ENCODE data around the gene PCSK2. TPM values are rescaled to one million over a fixed set of nuclear protein-coding genes. Genes with fewer than 3 reads are reported as not detected.

PCSK2 gene
- total RNA-seq, 4 donors from 2014 or later: 2.0 to 12.5 (median 7.2) TPM

DNA sequence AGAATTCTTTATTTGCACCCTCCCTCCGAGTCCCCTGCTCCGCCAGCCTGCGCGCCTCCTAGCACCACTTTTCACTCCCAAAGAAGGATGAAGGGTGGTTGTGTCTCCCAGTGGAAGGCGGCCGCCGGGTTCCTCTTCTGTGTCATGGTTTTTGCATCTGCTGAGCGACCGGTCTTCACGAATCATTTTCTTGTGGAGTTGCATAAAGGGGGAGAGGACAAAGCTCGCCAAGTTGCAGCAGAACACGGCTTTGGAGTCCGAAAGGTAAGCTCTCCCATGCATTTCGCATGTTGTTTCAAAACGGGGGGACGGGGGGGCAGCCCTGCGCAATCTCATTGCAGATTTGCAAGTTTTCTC lies 357 bp downstream of the PCSK2 start:
- H3K27ac ChIP-seq (replicated peaks in 1 of 4): no peak overlapping the region
- peaks cover 7 to 26% (median 16%) of the 10 kb centered on the region in 4 donors for H3K4me1 ChIP-seq
- H3K36me3 ChIP-seq: no peaks in the 10 kb centered on the region
- WGBS: 2% methylated on average over 17 of the region's 17 CpGs
- H3K4me3 ChIP-seq: peak overlapping the region; percentile 39 to 57 (median 42)
- no peak for TF ChIP-seq EP300 (IDR thresholded peaks at IDR 0.05)
- no peaks in the 10 kb centered on the region for H3K9me3 ChIP-seq
- peaks cover 0 to 75% (median 20%) of the 10 kb centered on the region in 4 donors for H3K27me3 ChIP-seq
- intact Hi-C loops (cut with DNase I): no loop called here
- DNase-seq (ENCODE audit: extremely low spot score): no peak

DNA sequence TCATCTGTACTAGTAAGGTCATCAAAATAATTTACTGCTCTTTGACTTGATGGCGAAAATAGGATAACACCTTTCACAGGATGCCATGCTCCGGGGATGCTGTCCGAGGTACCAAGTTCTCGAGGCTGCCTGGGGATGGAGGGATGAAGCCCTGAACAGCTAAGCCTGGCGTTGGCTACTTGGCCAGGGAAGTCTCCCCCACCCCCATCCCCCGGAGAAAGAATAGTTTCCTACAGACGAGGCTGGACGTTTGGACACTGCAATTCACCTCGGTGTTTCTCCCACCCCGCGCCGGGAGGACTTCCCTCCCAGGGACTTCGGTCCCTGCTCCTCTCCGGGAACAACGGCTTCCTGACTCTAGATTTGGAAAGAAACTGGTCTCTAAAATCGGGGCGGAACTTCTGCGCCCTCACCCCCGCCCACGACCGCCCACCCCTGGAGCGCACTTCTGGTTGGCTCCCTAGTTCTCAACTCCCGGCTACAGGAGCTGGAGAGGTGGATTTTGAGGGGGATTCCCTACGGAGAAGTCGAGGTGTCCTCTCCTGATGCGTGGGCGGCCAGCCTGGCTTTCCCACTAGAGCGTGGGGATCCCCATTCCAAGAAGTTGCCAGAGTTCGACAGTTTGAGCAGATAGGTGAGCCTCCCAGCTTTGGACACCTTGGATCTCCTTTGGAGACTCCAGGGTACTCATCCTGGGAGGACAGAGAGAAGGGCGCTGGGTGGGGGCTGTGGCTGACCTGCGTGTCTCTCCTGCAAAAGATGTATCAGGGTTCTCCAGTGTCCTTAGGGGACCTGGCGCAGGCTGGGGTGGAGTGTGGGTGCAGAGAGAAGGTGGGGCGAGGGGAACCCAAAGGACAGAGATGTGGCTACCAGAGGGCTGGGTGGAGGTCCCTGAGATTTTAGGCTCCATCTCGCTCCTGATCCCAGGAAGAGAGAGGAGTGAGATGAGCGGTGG lies 1.1 kb downstream of the PCSK2 start:
- Histone ChIP-seq H3K27ac (replicated peaks in 1 of 4) (peak overlapping the region in 1 of 4 donors; percentile 7), H3K27me3 (peaks cover 0 to 77% (median 20%) of the 10 kb centered on the region in 4 donors), H3K4me1 (peaks cover 7 to 26% (median 16%) of the 10 kb centered on the region in 4 donors), H3K4me3 (peak overlapping the region; percentile 39 to 57 (median 42)), H3K9me3 (no peaks in the 10 kb centered on the region), H3K36me3 (no peaks in the 10 kb centered on the region)
- intact Hi-C loops (cut with DNase I): no loop called here
- WGBS: 5% methylated on average over 32 of the region's 35 CpGs
- TF ChIP-seq, protein P1, sequence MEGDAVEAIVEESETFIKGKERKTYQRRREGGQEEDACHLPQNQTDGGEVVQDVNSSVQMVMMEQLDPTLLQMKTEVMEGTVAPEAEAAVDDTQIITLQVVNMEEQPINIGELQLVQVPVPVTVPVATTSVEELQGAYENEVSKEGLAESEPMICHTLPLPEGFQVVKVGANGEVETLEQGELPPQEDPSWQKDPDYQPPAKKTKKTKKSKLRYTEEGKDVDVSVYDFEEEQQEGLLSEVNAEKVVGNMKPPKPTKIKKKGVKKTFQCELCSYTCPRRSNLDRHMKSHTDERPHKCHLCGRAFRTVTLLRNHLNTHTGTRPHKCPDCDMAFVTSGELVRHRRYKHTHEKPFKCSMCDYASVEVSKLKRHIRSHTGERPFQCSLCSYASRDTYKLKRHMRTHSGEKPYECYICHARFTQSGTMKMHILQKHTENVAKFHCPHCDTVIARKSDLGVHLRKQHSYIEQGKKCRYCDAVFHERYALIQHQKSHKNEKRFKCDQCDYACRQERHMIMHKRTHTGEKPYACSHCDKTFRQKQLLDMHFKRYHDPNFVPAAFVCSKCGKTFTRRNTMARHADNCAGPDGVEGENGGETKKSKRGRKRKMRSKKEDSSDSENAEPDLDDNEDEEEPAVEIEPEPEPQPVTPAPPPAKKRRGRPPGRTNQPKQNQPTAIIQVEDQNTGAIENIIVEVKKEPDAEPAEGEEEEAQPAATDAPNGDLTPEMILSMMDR (IDR thresholded peaks at IDR 0.05): no peak
- TF ChIP-seq POLR2AphosphoS5 (IDR thresholded peaks at IDR 0.05) (no peak), EP300 (IDR thresholded peaks at IDR 0.05) (no peak), POLR2A (IDR thresholded peaks at IDR 0.05; ENCODE audit: low read depth) (no peak)
- DNase-seq (ENCODE audit: extremely low spot score): no peak

GRCh38 chr20:17228624-17229061 lies 1.8 kb downstream of the PCSK2 start:
- intact Hi-C loops (cut with DNase I): no loop called here
- Histone ChIP-seq H3K4me1 (peaks cover 7 to 26% (median 16%) of the 10 kb centered on the region in 4 donors), H3K27ac (replicated peaks in 1 of 4) (peak overlapping the region in 1 of 4 donors; percentile 7), H3K27me3 (peaks cover 0 to 71% (median 20%) of the 10 kb centered on the region in 4 donors), H3K4me3 (peak overlapping the region; percentile 39 to 57 (median 42)), H3K9me3 (no peaks in the 10 kb centered on the region), H3K36me3 (no peaks in the 10 kb centered on the region)
- DNase-seq (ENCODE audit: extremely low spot score): no peak
- WGBS: 1% methylated on average over 17 of the region's 25 CpGs
- no peak for TF ChIP-seq POLR2A (IDR thresholded peaks at IDR 0.05; ENCODE audit: low read depth)

DNA sequence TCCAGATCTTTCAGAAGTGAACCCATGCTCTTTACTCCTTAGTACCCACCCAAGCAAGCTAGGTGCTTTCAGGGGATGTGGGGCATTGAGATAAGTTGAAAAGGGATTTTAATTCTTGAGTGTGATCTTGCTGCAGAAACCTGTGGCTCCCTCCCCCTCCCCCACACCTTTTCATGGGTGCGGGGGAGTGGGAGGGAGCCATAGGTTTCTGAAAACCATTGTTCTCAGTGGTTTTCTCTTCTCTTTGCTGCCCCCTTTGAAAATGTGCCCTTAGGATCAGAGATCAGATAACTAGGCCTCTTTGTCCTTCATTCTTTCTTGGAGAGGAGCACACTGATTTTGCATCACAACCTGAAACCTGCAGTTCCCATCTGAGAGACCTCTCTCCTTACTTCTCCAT lies 2.4 kb downstream of the PCSK2 start:
- Histone ChIP-seq H3K36me3 (no peaks in the 10 kb centered on the region), H3K4me1 (peaks cover 7 to 26% (median 16%) of the 10 kb centered on the region in 4 donors), H3K4me3 (peak overlapping the region in 1 of 4 donors; percentile 42), H3K27ac (replicated peaks in 1 of 4) (no peak overlapping the region), H3K27me3 (peaks cover 0 to 65% (median 20%) of the 10 kb centered on the region in 4 donors), H3K9me3 (no peaks in the 10 kb centered on the region)
- 47% methylated on average over 1 of the region's 1 CpG for WGBS
- TF ChIP-seq POLR2AphosphoS5 (IDR thresholded peaks at IDR 0.05) (no peak), POLR2A (IDR thresholded peaks at IDR 0.05; ENCODE audit: low read depth) (no peak), EP300 (IDR thresholded peaks at IDR 0.05) (no peak)
- TF ChIP-seq, protein P1 (IDR thresholded peaks at IDR 0.05): no peak
- intact Hi-C loops (cut with DNase I): no loop called here
- DNase-seq (ENCODE audit: extremely low spot score): no peak

- Histone ChIP-seq H3K4me1 (no peaks in the 10 kb centered on the region), H3K9me3 (no peaks in the 10 kb centered on the region), H3K4me3 (no peak overlapping the region), H3K27me3 (peaks cover 0 to 22% (median under 1%) of the 10 kb centered on the region in 4 donors), H3K27ac (replicated peaks in 1 of 4) (no peak overlapping the region), H3K36me3 (no peaks in the 10 kb centered on the region)
- 65% methylated on average over 4 of the region's 4 CpGs for WGBS
- intact Hi-C loops (cut with DNase I): no loop called here
- TF ChIP-seq POLR2AphosphoS5 (IDR thresholded peaks at IDR 0.05) (no peak), EP300 (IDR thresholded peaks at IDR 0.05) (no peak)
- TF ChIP-seq, protein P1 (IDR thresholded peaks at IDR 0.05): no peak
- DNase-seq (ENCODE audit: extremely low spot score): no peak
Measured at GRCh38 chr20:17233626-17234025, 6.8 kb downstream of the PCSK2 start.

Data from esophagus muscularis mucosa (tissue), 4 donors.